Motor neuron (in vitro differentiated cells): ENCODE data around the gene RABGAP1L. TPM values are rescaled to one million over a fixed set of nuclear protein-coding genes. Genes with fewer than 3 reads are reported as not detected.
"Not testable (repeated sequence)": the region's sequence is repeated elsewhere in the genome, so short reads cannot be mapped to it uniquely, and the experiment has no call there.

Source experiments
- ATAC-seq, 8 experiments: fragments of 200-7000 bp; cut with Tn5 transposase; replicated peaks in 6 of 8; 2 replicates each; pipeline ENCODE4 v1.8.0; 2021; ENCODE audit warnings: mild to moderate bottlenecking in 8 of 8, moderate library complexity in 8 of 8
- H3K27ac ChIP-seq, 2 donors: fragments of 250-450 bp; sonication (Bioruptor Pico); 2 replicates each; pipeline ENCODE4 v1.9.0; 2021; ENCODE audit warnings: antibody characterized with exemption in 2 of 2, mild to moderate bottlenecking in 2 of 2, moderate library complexity in 1 of 2
- H3K4me1 ChIP-seq, 2 donors: fragments of 250-450 bp; sonication (Bioruptor Pico); replicated peaks in 1 of 2; 2 replicates each; pipeline ENCODE4 v1.6.1; 2021; ENCODE audit warnings: antibody characterized with exemption in 2 of 2, mild to moderate bottlenecking in 2 of 2, moderate library complexity in 1 of 2
- H3K4me3 ChIP-seq, 5 donors: fragments of 250-450 bp; sonication (Bioruptor Pico); 2 replicates each; pipeline ENCODE4 v1.9.0; 2021; ENCODE audit warnings: antibody characterized with exemption in 5 of 5, mild to moderate bottlenecking in 5 of 5, moderate library complexity in 4 of 5
- WGBS, 10 experiments: fragments of 450-650 bp; shearing (Covaris generic); methylation state at CpG; one replicate each; pipeline ENCODE4 v1.0.0; 2022; 5-methylcytosine and 5-hydroxymethylcytosine counted together
- in situ Hi-C, 9 experiments: fragments of 400-800 bp; cut with MboI; loops; one replicate each; pipeline ENCODE4 v1.15.0; 2021; ENCODE audit warnings: low sequenced_read_pairs in 9 of 9, low pct_unique_long_range_greater_than_20kb in 2 of 9; ENCODE audit not compliant: unreplicated experiment in 9 of 9
- total RNA-seq, 8 experiments: library from RNA; unstranded; fragments of 300-600 nt; gene quantifications; 2 replicates each; pipeline versions ENCODE4 v1.2.3 to v1.2.4, GENCODE V29; 2022

RABGAP1L gene
- total RNA-seq, 8 experiments from 2014 or later: 22.0 to 60.3 (median 45.3) TPM

DNA sequence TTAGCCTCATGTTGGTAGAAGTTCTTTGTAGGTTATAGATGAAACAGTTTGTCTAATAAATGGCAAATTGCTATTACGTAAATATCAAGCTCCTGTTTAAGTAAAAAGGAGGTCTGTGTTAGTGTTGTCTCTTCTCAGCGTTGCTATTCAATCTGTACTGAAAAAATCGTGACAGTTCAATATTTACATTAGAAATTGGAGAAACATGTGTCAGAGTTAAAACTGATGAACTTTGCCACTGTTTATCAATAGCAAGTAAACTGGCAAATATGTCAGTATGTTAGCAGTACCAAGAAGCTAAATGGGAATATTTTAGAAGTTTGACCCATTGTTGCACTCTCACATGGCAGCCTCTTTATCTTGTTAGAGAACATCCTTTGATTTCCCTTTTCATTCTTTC lies 506.9 kb downstream of the RABGAP1L start:
- WGBS, 10 experiments: 64 to 90% (median 83%) methylated on average over 2 to 3 of the region's 3 CpGs
- no peak overlapping the region for H3K27ac ChIP-seq
- ATAC-seq: peak in 1 of 8 experiments; percentile 78
- in situ Hi-C loops: no loop called here
- no peaks in the 10 kb centered on the region for H3K4me1 ChIP-seq
- no peak overlapping the region for H3K4me3 ChIP-seq

DNA sequence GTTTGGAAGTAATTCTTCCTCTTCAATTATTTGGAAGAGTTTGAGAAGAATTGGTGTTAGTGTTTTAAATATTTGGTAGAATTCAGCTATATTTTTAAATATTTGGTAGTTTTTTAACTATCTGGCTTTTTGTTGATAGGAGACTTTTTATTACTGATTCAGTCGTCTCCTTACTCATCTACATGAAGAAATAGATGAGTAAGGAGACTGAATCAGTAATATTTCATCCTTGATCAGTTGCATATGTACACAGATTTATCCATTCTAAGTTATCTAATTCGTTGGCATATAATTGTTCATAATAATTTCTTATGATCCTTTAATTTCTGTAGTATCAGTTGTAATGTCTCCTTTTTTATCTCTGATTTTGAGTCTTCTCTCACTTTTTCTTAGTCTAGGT lies 512.5 kb downstream of the RABGAP1L start:
- Histone ChIP-seq H3K4me3 (no peak overlapping the region), H3K27ac (no peak overlapping the region), H3K4me1 (no peaks in the 10 kb centered on the region)
- WGBS, 10 experiments: 8 to 78% (median 56%) methylated on average over 2 of the region's 2 CpGs; no CpG with 5 or more reads in 2 of the 10 experiments
- in situ Hi-C loops: no loop called here
- ATAC-seq: no peak

- in situ Hi-C loops: no loop called here
- WGBS, 10 experiments: 83 to 100% (median 89%) methylated on average over 1 to 3 of the region's 3 CpGs; no CpG with 5 or more reads in 4 of the 10 experiments
- Histone ChIP-seq H3K4me1 (peaks cover 0 to 4% of the 10 kb centered on the region in 2 donors), H3K27ac (no peak overlapping the region), H3K4me3 (no peak overlapping the region)
- ATAC-seq: no peak
Observed at GRCh38 chr1:174676856-174677255, 517.5 kb downstream of the RABGAP1L start.

DNA sequence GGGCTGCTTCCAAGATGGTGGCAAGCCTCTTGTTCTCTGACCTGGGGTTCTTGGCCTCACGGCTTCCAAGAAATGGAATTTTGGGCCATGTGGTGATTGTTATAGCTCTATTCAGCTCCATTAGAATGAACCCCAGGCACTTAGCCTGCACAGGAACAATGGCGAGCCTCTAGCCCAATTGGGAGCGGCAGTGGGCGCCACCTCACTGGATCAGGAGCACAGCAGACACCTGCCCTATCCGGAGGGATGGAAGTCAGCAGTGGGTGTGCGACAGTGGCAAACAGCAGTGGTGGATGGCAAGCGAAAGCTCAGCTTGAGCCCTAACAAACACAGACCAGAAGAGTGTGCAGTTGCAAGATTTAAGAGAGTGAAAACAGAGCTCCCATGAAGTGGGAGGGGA lies 519.3 kb downstream of the RABGAP1L start:
- in situ Hi-C loops: no loop called here
- Histone ChIP-seq H3K4me1 (peaks cover 0 to 4% of the 10 kb centered on the region in 2 donors), H3K4me3 (no peak overlapping the region), H3K27ac (no peak overlapping the region)
- no peak for ATAC-seq
- 80 to 100% (median 95%) methylated on average over 1 to 7 of the region's 7 CpGs; no CpG with 5 or more reads in 2 of the 10 experiments for WGBS, 10 experiments

- Histone ChIP-seq H3K4me1 (peaks cover 0 to 4% of the 10 kb centered on the region in 2 donors), H3K4me3 (no peak overlapping the region), H3K27ac (no peak overlapping the region)
- ATAC-seq: peak in 1 of 8 experiments; percentile 23
- whole genome bisulfite sequencing, 10 experiments: 71 to 100% (median 84%) methylated on average over 1 to 3 of the region's 3 CpGs; no CpG with 5 or more reads in 1 of the 10 experiments
- in situ Hi-C loops: no loop called here
Observed at GRCh38 chr1:174680101-174680500, 520.8 kb downstream of the RABGAP1L start.

GRCh38 chr1:174682419-174683008 lies 523.2 kb downstream of the RABGAP1L start:
- Histone ChIP-seq H3K4me3 (no peak overlapping the region), H3K27ac (no peak overlapping the region), H3K4me1 (peaks cover 0 to 4% of the 10 kb centered on the region in 2 donors)
- WGBS, 10 experiments: 33 to 94% (median 69%) methylated on average over 2 of the region's 2 CpGs; no CpG with 5 or more reads in 3 of the 10 experiments
- ATAC-seq: no peak
- in situ Hi-C loops: no loop called here

GRCh38 chr1:174686213-174686612 lies 526.9 kb downstream of the RABGAP1L start:
- no peak for ATAC-seq
- Histone ChIP-seq H3K27ac (no peak overlapping the region), H3K4me3 (no peak overlapping the region), H3K4me1 (no peaks in the 10 kb centered on the region)
- in situ Hi-C loops: no loop called here

GRCh38 chr1:174689524-174689923 lies 530.2 kb downstream of the RABGAP1L start:
- ATAC-seq: no peak
- Histone ChIP-seq H3K4me3 (no peak overlapping the region), H3K27ac (no peak overlapping the region), H3K4me1 (no peaks in the 10 kb centered on the region)
- 29 to 82% (median 59%) methylated on average over 1 of the region's 1 CpG; no CpG with 5 or more reads in 2 of the 10 experiments for WGBS, 10 experiments
- in situ Hi-C loops: no loop called here

DNA sequence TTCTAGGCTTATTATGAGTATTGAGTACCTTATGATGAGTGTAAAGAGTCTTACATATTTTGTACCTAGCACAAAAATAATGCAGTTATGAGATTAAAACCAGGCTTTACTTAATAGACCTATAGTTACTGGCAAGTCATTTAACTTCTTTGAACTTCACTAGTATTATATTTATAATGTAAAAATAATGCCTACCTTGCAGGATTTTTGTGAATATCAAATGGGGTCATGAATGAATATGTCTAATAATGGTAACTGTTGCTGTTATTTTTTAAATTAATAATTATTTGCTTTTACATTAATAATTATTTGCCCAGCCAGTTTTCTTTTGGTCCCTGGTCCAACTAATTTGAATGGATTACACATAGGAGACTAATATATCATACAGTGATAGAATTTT lies 530.9 kb downstream of the RABGAP1L start:
- Histone ChIP-seq H3K4me1 (no peaks in the 10 kb centered on the region), H3K27ac (no peak overlapping the region), H3K4me3 (no peak overlapping the region)
- no peak for ATAC-seq
- in situ Hi-C loops: no loop called here

DNA sequence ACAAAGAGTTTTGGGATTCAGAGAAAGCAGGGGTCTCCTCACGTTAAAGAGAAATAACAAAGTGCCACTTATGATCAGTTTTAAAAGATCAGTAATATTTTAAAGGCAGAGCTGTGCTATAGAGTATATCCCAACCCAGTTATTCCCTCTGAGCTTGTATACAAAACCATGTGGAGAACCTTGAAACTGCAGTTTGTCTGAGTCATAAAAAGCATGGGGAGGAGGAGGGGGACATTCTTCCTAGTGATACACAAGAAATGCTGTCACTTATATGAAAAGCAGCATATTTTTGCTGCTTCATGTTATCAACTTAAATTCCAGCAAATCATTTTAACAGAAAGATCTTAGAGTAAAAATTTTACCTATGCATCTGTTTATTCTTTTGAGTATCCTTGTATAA lies 533.0 kb downstream of the RABGAP1L start:
- 33 to 100% (median 94%) methylated on average over 1 of the region's 1 CpG; no CpG with 5 or more reads in 2 of the 10 experiments for WGBS, 10 experiments
- in situ Hi-C loops: no loop called here
- Histone ChIP-seq H3K27ac (no peak overlapping the region), H3K4me1 (no peaks in the 10 kb centered on the region), H3K4me3 (no peak overlapping the region)
- peak in 4 of 8 experiments; percentile 38 to 53 (median 48) for ATAC-seq

DNA sequence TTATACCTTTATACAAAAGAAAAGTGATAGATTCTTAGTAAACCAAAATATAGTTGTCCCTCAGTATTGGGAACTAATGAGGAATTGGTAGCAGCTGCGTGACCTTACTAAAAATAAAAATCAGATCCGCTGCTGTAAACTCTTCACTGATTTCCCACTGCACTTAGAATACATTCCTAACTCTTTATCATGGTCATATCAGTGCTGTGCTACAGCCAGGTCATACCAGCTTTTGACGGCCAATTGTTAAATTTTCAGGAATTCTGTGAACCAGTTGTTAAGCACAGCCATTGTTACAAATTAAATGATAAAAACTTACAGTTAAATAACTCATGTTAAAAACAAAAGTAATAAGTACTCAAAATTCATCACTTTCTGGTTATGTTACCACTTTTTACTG lies 533.8 kb downstream of the RABGAP1L start:
- Histone ChIP-seq H3K4me3 (no peak overlapping the region), H3K4me1 (no peaks in the 10 kb centered on the region), H3K27ac (no peak overlapping the region)
- 66 to 94% (median 85%) methylated on average over 2 to 3 of the region's 3 CpGs; no CpG with 5 or more reads in 1 of the 10 experiments for WGBS, 10 experiments
- no peak for ATAC-seq
- in situ Hi-C loops: no loop called here

DNA sequence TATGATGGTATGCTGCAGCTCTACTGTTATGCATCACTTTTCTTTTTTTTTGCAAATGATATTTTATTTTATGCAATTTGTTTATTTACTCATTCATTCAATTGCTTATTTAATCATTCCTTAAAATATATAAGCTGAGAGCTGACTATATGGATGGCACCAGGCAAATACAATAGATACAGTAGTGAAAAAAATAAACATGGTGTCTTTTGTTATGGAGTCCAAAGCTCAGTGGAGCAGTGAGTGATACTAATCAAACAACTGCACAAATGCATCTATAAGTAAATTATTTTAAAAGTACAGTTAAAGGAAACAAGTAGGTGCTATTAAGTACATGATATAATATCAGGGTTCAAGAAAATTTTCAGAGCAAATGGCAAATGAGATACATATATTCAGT lies 534.2 kb downstream of the RABGAP1L start:
- H3K4me1 ChIP-seq, H3K4me3 ChIP-seq, in situ Hi-C loops, ATAC-seq, H3K27ac ChIP-seq: not testable (repeated sequence)

- no peak for ATAC-seq
- Histone ChIP-seq H3K4me1 (no peaks in the 10 kb centered on the region), H3K4me3 (no peak overlapping the region), H3K27ac (no peak overlapping the region)
- 40 to 100% (median 87%) methylated on average over 1 to 5 of the region's 5 CpGs; no CpG with 5 or more reads in 3 of the 10 experiments for WGBS, 10 experiments
- in situ Hi-C loops: no loop called here
Observed at GRCh38 chr1:174696026-174696821, 536.9 kb downstream of the RABGAP1L start.

GRCh38 chr1:174700314-174700713 lies 541.0 kb downstream of the RABGAP1L start:
- WGBS, 10 experiments: 71 to 100% (median 84%) methylated on average over 2 to 3 of the region's 3 CpGs
- in situ Hi-C loops: no loop called here
- no peak overlapping the region for H3K4me3 ChIP-seq
- H3K27ac ChIP-seq: no peak overlapping the region
- no peaks in the 10 kb centered on the region for H3K4me1 ChIP-seq
- no peak for ATAC-seq
